ENCODE results near the gene SYT2.
A peak's percentile ranks its signal among the peaks of the same experiment; 100 is the strongest.
"Not testable (repeated sequence)": the region's sequence is repeated elsewhere in the genome, so short reads cannot be mapped to it uniquely, and the experiment has no call there.

Gene SYT2

GRCh38 chr1:202567738-202568137 is 142.5 kb downstream of the SYT2 start:
- H3K4me3 ChIP-seq (ENCODE audit: low read depth, low read length) = peak overlapping the region; percentile 30
- peaks cover 50% of the 10 kb centered on the region for H3K4me1 ChIP-seq (ENCODE audit: control insufficient read depth, insufficient read depth, low read length)
- no peaks in the 10 kb centered on the region for H3K9me3 ChIP-seq (ENCODE audit: control insufficient read depth, insufficient read depth, low read depth, low read length)
- peak overlapping the region; percentile 64 for H3K27ac ChIP-seq (ENCODE audit: low read depth, low read length)
- H3K27me3 ChIP-seq (ENCODE audit: control insufficient read depth, insufficient read depth, low read length) = no peaks in the 10 kb centered on the region
- H3K36me3 ChIP-seq (ENCODE audit: control insufficient read depth, insufficient read depth, low read length) = no peaks in the 10 kb centered on the region
- H3K9ac ChIP-seq (ENCODE audit: low read length) = peak overlapping the region; percentile 59

- Histone ChIP-seq H3K9me3 (ENCODE audit: control insufficient read depth, insufficient read depth, low read depth, low read length) (no peaks in the 10 kb centered on the region), H3K27ac (ENCODE audit: low read depth, low read length) (peak overlapping the region; percentile 64)
Measured at GRCh38 chr1:202565890-202566602, 144.2 kb downstream of the SYT2 start.

GRCh38 chr1:202564958-202565495 is 145.2 kb downstream of the SYT2 start:
- Histone ChIP-seq H3K27ac (ENCODE audit: low read depth, low read length) (no peak overlapping the region), H3K9ac (ENCODE audit: low read length) (no peak overlapping the region), H3K36me3 (ENCODE audit: control insufficient read depth, insufficient read depth, low read length) (no peaks in the 10 kb centered on the region), H3K4me3 (ENCODE audit: low read depth, low read length) (no peak overlapping the region), H3K9me3 (ENCODE audit: control insufficient read depth, insufficient read depth, low read depth, low read length) (no peaks in the 10 kb centered on the region), H3K27me3 (ENCODE audit: control insufficient read depth, insufficient read depth, low read length) (no peaks in the 10 kb centered on the region), H3K4me1 (ENCODE audit: control insufficient read depth, insufficient read depth, low read length) (peaks cover 54% of the 10 kb centered on the region)

More at GRCh38 chr1:202565890-202566602, 144.2 kb downstream of the SYT2 start:
- Histone ChIP-seq H3K4me1 (ENCODE audit: control insufficient read depth, insufficient read depth, low read length) (peaks cover 54% of the 10 kb centered on the region), H3K4me3 (ENCODE audit: low read depth, low read length) (no peak overlapping the region), H3K9ac (ENCODE audit: low read length) (peak overlapping the region; percentile 4), H3K27me3 (ENCODE audit: control insufficient read depth, insufficient read depth, low read length) (no peaks in the 10 kb centered on the region), H3K36me3 (ENCODE audit: control insufficient read depth, insufficient read depth, low read length) (no peaks in the 10 kb centered on the region)

GRCh38 chr1:202563818-202564217 is 146.4 kb downstream of the SYT2 start:
- H3K27ac ChIP-seq (ENCODE audit: low read depth, low read length) = no peak overlapping the region
- no peaks in the 10 kb centered on the region for H3K27me3 ChIP-seq (ENCODE audit: control insufficient read depth, insufficient read depth, low read length)
- H3K9ac ChIP-seq (ENCODE audit: low read length) = no peak overlapping the region
- peaks cover 49% of the 10 kb centered on the region for H3K4me1 ChIP-seq (ENCODE audit: control insufficient read depth, insufficient read depth, low read length)
- no peak overlapping the region for H3K4me3 ChIP-seq (ENCODE audit: low read depth, low read length)
- no peaks in the 10 kb centered on the region for H3K9me3 ChIP-seq (ENCODE audit: control insufficient read depth, insufficient read depth, low read depth, low read length)
- H3K36me3 ChIP-seq (ENCODE audit: control insufficient read depth, insufficient read depth, low read length) = no peaks in the 10 kb centered on the region

GRCh38 chr1:202562444-202563060 is 147.7 kb downstream of the SYT2 start:
- Histone ChIP-seq H3K9ac (ENCODE audit: low read length) (no peak overlapping the region), H3K9me3 (ENCODE audit: control insufficient read depth, insufficient read depth, low read depth, low read length) (no peaks in the 10 kb centered on the region), H3K36me3 (ENCODE audit: control insufficient read depth, insufficient read depth, low read length) (no peaks in the 10 kb centered on the region), H3K4me1 (ENCODE audit: control insufficient read depth, insufficient read depth, low read length) (peaks cover 36% of the 10 kb centered on the region), H3K4me3 (ENCODE audit: low read depth, low read length) (no peak overlapping the region), H3K27ac (ENCODE audit: low read depth, low read length) (no peak overlapping the region), H3K27me3 (ENCODE audit: control insufficient read depth, insufficient read depth, low read length) (no peaks in the 10 kb centered on the region)

- H3K27me3 ChIP-seq (ENCODE audit: control insufficient read depth, insufficient read depth, low read length) = no peaks in the 10 kb centered on the region
- no peaks in the 10 kb centered on the region for H3K9me3 ChIP-seq (ENCODE audit: control insufficient read depth, insufficient read depth, low read depth, low read length)
- no peak overlapping the region for H3K9ac ChIP-seq (ENCODE audit: low read length)
- no peak overlapping the region for H3K4me3 ChIP-seq (ENCODE audit: low read depth, low read length)
- no peaks in the 10 kb centered on the region for H3K36me3 ChIP-seq (ENCODE audit: control insufficient read depth, insufficient read depth, low read length)
- no peak overlapping the region for H3K27ac ChIP-seq (ENCODE audit: low read depth, low read length)
- peaks cover 30% of the 10 kb centered on the region for H3K4me1 ChIP-seq (ENCODE audit: control insufficient read depth, insufficient read depth, low read length)
Measured at GRCh38 chr1:202561726-202562443, 148.4 kb downstream of the SYT2 start.

- no peak overlapping the region for H3K27ac ChIP-seq (ENCODE audit: low read depth, low read length)
- no peak overlapping the region for H3K9ac ChIP-seq (ENCODE audit: low read length)
- H3K4me1 ChIP-seq (ENCODE audit: control insufficient read depth, insufficient read depth, low read length) = peaks cover 23% of the 10 kb centered on the region
Measured at GRCh38 chr1:202561240-202561639, 149.0 kb downstream of the SYT2 start.

GRCh38 chr1:202557662-202558061 is 152.6 kb downstream of the SYT2 start:
- H3K9ac ChIP-seq (ENCODE audit: low read length); H3K27ac ChIP-seq (ENCODE audit: low read depth, low read length); H3K4me3 ChIP-seq (ENCODE audit: low read depth, low read length); H3K9me3 ChIP-seq (ENCODE audit: control insufficient read depth, insufficient read depth, low read depth, low read length); H3K36me3 ChIP-seq (ENCODE audit: control insufficient read depth, insufficient read depth, low read length); H3K27me3 ChIP-seq (ENCODE audit: control insufficient read depth, insufficient read depth, low read length): not testable (repeated sequence)
- H3K4me1 ChIP-seq (ENCODE audit: control insufficient read depth, insufficient read depth, low read length) = peaks cover 18% of the 10 kb centered on the region

More at GRCh38 chr1:202561240-202561639, 149.0 kb downstream of the SYT2 start:
- H3K4me3 ChIP-seq (ENCODE audit: low read depth, low read length) = no peak overlapping the region
- H3K9me3 ChIP-seq (ENCODE audit: control insufficient read depth, insufficient read depth, low read depth, low read length) = no peaks in the 10 kb centered on the region
- H3K36me3 ChIP-seq (ENCODE audit: control insufficient read depth, insufficient read depth, low read length) = no peaks in the 10 kb centered on the region
- H3K27me3 ChIP-seq (ENCODE audit: control insufficient read depth, insufficient read depth, low read length) = no peaks in the 10 kb centered on the region

GRCh38 chr1:202556037-202556436 is 154.2 kb downstream of the SYT2 start:
- not testable (repeated sequence) for H3K36me3 ChIP-seq (ENCODE audit: control insufficient read depth, insufficient read depth, low read length); H3K9ac ChIP-seq (ENCODE audit: low read length); H3K9me3 ChIP-seq (ENCODE audit: control insufficient read depth, insufficient read depth, low read depth, low read length); H3K27me3 ChIP-seq (ENCODE audit: control insufficient read depth, insufficient read depth, low read length); H3K27ac ChIP-seq (ENCODE audit: low read depth, low read length); H3K4me3 ChIP-seq (ENCODE audit: low read depth, low read length)
- peaks cover 12% of the 10 kb centered on the region for H3K4me1 ChIP-seq (ENCODE audit: control insufficient read depth, insufficient read depth, low read length)

- not testable (repeated sequence) for H3K9me3 ChIP-seq (ENCODE audit: control insufficient read depth, insufficient read depth, low read depth, low read length); H3K4me3 ChIP-seq (ENCODE audit: low read depth, low read length); H3K9ac ChIP-seq (ENCODE audit: low read length); H3K36me3 ChIP-seq (ENCODE audit: control insufficient read depth, insufficient read depth, low read length); H3K27me3 ChIP-seq (ENCODE audit: control insufficient read depth, insufficient read depth, low read length); H3K27ac ChIP-seq (ENCODE audit: low read depth, low read length)
- peaks cover 12% of the 10 kb centered on the region; the same call in 1 of the 2 replicates for H3K4me1 ChIP-seq (ENCODE audit: control insufficient read depth, insufficient read depth, low read length)
Measured at GRCh38 chr1:202554619-202555018, 155.6 kb downstream of the SYT2 start.

GRCh38 chr1:202553560-202554038 is 156.7 kb downstream of the SYT2 start:
- Histone ChIP-seq H3K4me1 (ENCODE audit: control insufficient read depth, insufficient read depth, low read length) (peaks cover 12% of the 10 kb centered on the region; the same call in 1 of the 2 replicates), H3K9ac (ENCODE audit: low read length) (no peak overlapping the region)

More at GRCh38 chr1:202553560-202554038, 156.7 kb downstream of the SYT2 start:
- H3K36me3 ChIP-seq (ENCODE audit: control insufficient read depth, insufficient read depth, low read length) = no peaks in the 10 kb centered on the region
- H3K27me3 ChIP-seq (ENCODE audit: control insufficient read depth, insufficient read depth, low read length) = no peaks in the 10 kb centered on the region
- H3K27ac ChIP-seq (ENCODE audit: low read depth, low read length) = no peak overlapping the region
- no peak overlapping the region for H3K4me3 ChIP-seq (ENCODE audit: low read depth, low read length)
- H3K9me3 ChIP-seq (ENCODE audit: control insufficient read depth, insufficient read depth, low read depth, low read length) = no peaks in the 10 kb centered on the region

Measured in HUES6 (cell line).